ENCODE measurements around the gene LONRF3. TPM values are rescaled to one million over a fixed set of nuclear protein-coding genes. Genes with fewer than 3 reads are reported as not detected.

LONRF3 gene
- total and polyA plus RNA-seq, 2 of the 13 experiments (the other 11 are each of a cell fraction or from before 2014, with no cell fraction given), result 4.8 to 11.6 TPM

GRCh38 chrX:118974908-118975671, 672 bp downstream of the LONRF3 start:
- Histone ChIP-seq H3K27me3 (ENCODE audit: control insufficient read depth in 1 of 2, insufficient read depth in 2 of 2, low read length in 2 of 2) (peaks cover 0 to 17% of the 10 kb centered on the region in 2 experiments; a peak in 3 of 5 replicates), H3K9ac (ENCODE audit: insufficient read depth, low read depth, low read length) (peak overlapping the region; percentile 69), H3K4me3 (replicated peaks in 1 of 3; ENCODE audit: insufficient read depth in 1 of 3, low read depth in 2 of 3, low read length in 3 of 3) (peak overlapping the region; percentile 55 to 72 (median 69); a peak in 5 of 6 replicates), H3K27ac (ENCODE audit: extremely low read length, insufficient read depth, low read length) (peak overlapping the region; percentile 67), H3K36me3 (replicated peaks in 1 of 2; ENCODE audit: control insufficient read depth in 1 of 2, insufficient read depth in 2 of 2, low read length in 2 of 2) (0 out of 5 replicates have a peak, but pooled peaks cover 0 to 6% of the 10 kb centered on the region in 2 experiments), H3K79me2 (ENCODE audit: insufficient read depth, low read length) (peaks cover 4% of the 10 kb centered on the region), H4K20me1 (ENCODE audit: insufficient read depth, low read length) (peaks cover 6% of the 10 kb centered on the region), H3K4me2 (ENCODE audit: low read depth, low read length) (peak overlapping the region; percentile 90), H3K4me1 (ENCODE audit: insufficient read depth, low read length) (peaks cover 29% of the 10 kb centered on the region), H2AFZ (ENCODE audit: low read length) (no peak overlapping the region), H3K9me3 (ENCODE audit: low read length) (no peaks in the 10 kb centered on the region)
- intact Hi-C loops (cut with micrococcal nuclease; ENCODE audit: unreplicated experiment) (loop anchor here (10.0 kb wide), 1 partner anchor 260 kb away; the partner anchor contains the start of gene PGRMC1), in situ Hi-C loops (cut with HindIII; ENCODE audit: extremely low pct_ligation_motif_present, low pct_unique_long_range_greater_than_20kb) (loop anchor here (25.0 kb wide), 1 partner anchor 113 kb away; no protein-coding TSS in a partner anchor)
- BruUV-seq (replicated peaks), result no TSS peak
- FAIRE-seq (no peak), DNase-seq (ENCODE audit: low spot score) (peak; percentile 27), ATAC-seq (peak; percentile 54)
- ChIA-PET POLR2A (interaction anchor here (1.3 to 2.2 kb wide), 2 partner anchors 66 to 136 kb away, joined by 5 to 6 read pairs; no protein-coding TSS in a partner anchor), CTCF (ENCODE audit: low intra/inter-chr PET ratio, low total read pairs) (no interaction called here)
- no CpG with 5 or more reads among the region's 82 CpGs for WGBS (ENCODE audit: low lambda C conversion rate)
- TF ChIP-seq AGO2 (optimal IDR thresholded peaks at IDR 0.05; ENCODE audit: low read depth, low read length) (peak; percentile 81), ZBTB33 (CRISPR knock-in tag; IDR thresholded peaks at IDR 0.05) (no peak), TOPORS (CRISPR knock-in tag; IDR thresholded peaks at IDR 0.05) (0 out of 2 replicates have a peak, but pooled peaks have one; percentile 49), RNF2 (conservative IDR thresholded peaks at IDR 0.05; ENCODE audit: low read depth) (peak; percentile 52), ZFP91 (CRISPR knock-in tag; IDR thresholded peaks at IDR 0.05; ENCODE audit: borderline replicate concordance) (peak; percentile 41; the same call in 1 of the 2 replicates), PPARG (CRISPR knock-in tag; conservative IDR thresholded peaks at IDR 0.05) (no peak), YY1 (IDR thresholded peaks at IDR 0.05; ENCODE audit: insufficient read depth, insufficient replicate concordance, low read depth, low read length) (peak; percentile 7), ZNF451 (CRISPR knock-in tag; IDR thresholded peaks at IDR 0.05) (peak; percentile 47; the same call in 1 of the 2 replicates), ZNF558 (CRISPR knock-in tag; IDR thresholded peaks at IDR 0.05; ENCODE audit: borderline replicate concordance) (0 out of 2 replicates have a peak, but pooled peaks have one; percentile 13), ZBTB7A (CRISPR knock-in tag; IDR thresholded peaks at IDR 0.05) (0 out of 2 replicates have a peak, but pooled peaks have one; percentile 21), ARID4A (CRISPR knock-in tag; IDR thresholded peaks at IDR 0.05; ENCODE audit: borderline replicate concordance) (0 out of 2 replicates have a peak, but pooled peaks have one; percentile 21), LBX2 (CRISPR knock-in tag; IDR thresholded peaks at IDR 0.05; ENCODE audit: borderline replicate concordance) (peak; percentile 32; the same call in 1 of the 2 replicates), HNRNPLL (IDR thresholded peaks at IDR 0.05; ENCODE audit: low read depth, low read length, poor library complexity, severe bottlenecking) (peak; percentile 75)

Measured in HepG2 (cell line).